GM23338 (cell line): Measurements from ENCODE around the gene THADA. TPM values are rescaled to one million over a fixed set of nuclear protein-coding genes. Genes with fewer than 3 reads are reported as not detected.

ENCODE experiments used
- ATAC-seq: fragments of 200-7000 bp; cut with Tn5 transposase; 3 replicates; pipeline ENCODE4 v1.9.1; 2020
- DNase-seq: peaks from one replicate; pipeline ENCODE4 v3.0.0-alpha.2; 2015; ENCODE audit warnings: low spot score
- H2AFZ ChIP-seq: fragments of 200-600 bp; sonication (generic); 2 replicates; pipeline ENCODE4 v1.8.0; 2016; ENCODE audit warnings: antibody characterized with exemption, mild to moderate bottlenecking, moderate library complexity
- H3F3A ChIP-seq: fragments of 200-600 bp; sonication (generic); replicated peaks from 2 replicates; pipeline ENCODE4 v1.8.0; 2017; ENCODE audit warnings: antibody characterized with exemption, mixed run types, low read depth
- H3K27ac ChIP-seq: fragments of 200-600 bp; sonication (generic); 2 replicates; pipeline ENCODE4 v1.6.1; 2016; ENCODE audit warnings: low read depth
- H3K27me3 ChIP-seq: fragments of 200-600 bp; sonication (generic); 2 replicates; pipeline ENCODE4 v1.8.0; 2016; ENCODE audit warnings: mild to moderate bottlenecking, mixed run types, moderate library complexity; ENCODE audit not compliant: insufficient read depth
- H3K36me3 ChIP-seq: fragments of 200-600 bp; sonication (generic); 2 replicates; pipeline ENCODE4 v1.8.0; 2016; ENCODE audit warnings: mild to moderate bottlenecking; ENCODE audit not compliant: insufficient read depth
- H3K4me1 ChIP-seq: fragments of 200-600 bp; sonication (generic); 2 replicates; pipeline ENCODE4 v1.8.0; 2016; ENCODE audit warnings: mild to moderate bottlenecking, moderate library complexity; ENCODE audit not compliant: insufficient read depth
- H3K4me2 ChIP-seq: fragments of 200-600 bp; sonication (generic); 2 replicates; pipeline ENCODE4 v1.7.1; 2017; ENCODE audit warnings: mixed run types
- H3K4me3 ChIP-seq: fragments of 200-600 bp; sonication (generic); 2 replicates; pipeline ENCODE4 v1.6.1; 2016; ENCODE audit warnings: mixed run types
- H3K79me2 ChIP-seq: fragments of 200-600 bp; sonication (generic); replicated peaks from 2 replicates; pipeline ENCODE4 v1.8.0; 2017; ENCODE audit warnings: mild to moderate bottlenecking; ENCODE audit not compliant: insufficient read depth
- H3K9me2 ChIP-seq: fragments of 200-600 bp; sonication (generic); 2 replicates; pipeline ENCODE4 v1.8.0; 2017; ENCODE audit not compliant: insufficient read depth
- H4K20me1 ChIP-seq: fragments of 200-600 bp; sonication (generic); replicated peaks from 2 replicates; pipeline ENCODE4 v1.8.0; 2017; ENCODE audit warnings: mild to moderate bottlenecking; ENCODE audit not compliant: insufficient read depth
- H3K27ac Mint-ChIP-seq: 2 replicates; pipeline ENCODE4 v1.8.0; 2020; ENCODE audit warnings: inconsistent platforms, mild to moderate bottlenecking, moderate library complexity, mixed read lengths
- H3K27me3 Mint-ChIP-seq: 3 replicates; pipeline ENCODE4 v1.8.0; 2022; ENCODE audit warnings: low read depth, mild to moderate bottlenecking, moderate library complexity, mixed read lengths, inconsistent platforms; ENCODE audit not compliant: insufficient read depth, poor library complexity
- H3K36me3 Mint-ChIP-seq: 3 replicates; pipeline ENCODE4 v1.8.0; 2021; ENCODE audit warnings: low read depth, mild to moderate bottlenecking, inconsistent platforms, moderate library complexity, mixed read lengths
- H3K4me1 Mint-ChIP-seq: 3 replicates; pipeline ENCODE4 v1.8.0; 2020; ENCODE audit warnings: mild to moderate bottlenecking, inconsistent platforms, mixed read lengths
- H3K4me3 Mint-ChIP-seq: 3 replicates; pipeline ENCODE4 v1.8.0; 2021; ENCODE audit warnings: moderate library complexity, mild to moderate bottlenecking, inconsistent platforms, mixed read lengths
- H3K9me3 Mint-ChIP-seq: 3 replicates; pipeline ENCODE4 v1.8.0; 2020; ENCODE audit warnings: moderate library complexity, mild to moderate bottlenecking, inconsistent platforms, mixed read lengths
- CREB1 ChIP-seq: fragments of 250-450 bp; sonication (Bioruptor Pico); IDR thresholded peaks from 2 replicates; pipeline ENCODE4 v1.5.0; 2020; ENCODE audit warnings: low read depth, mild to moderate bottlenecking, moderate library complexity
- CTCF ChIP-seq, 2 experiments: fragments of 200-600 bp in 1 of 2; sonication (generic) in 1 of 2; conservative IDR thresholded peaks; 2 replicates each; pipeline versions ENCODE4 v1.5.1 to v1.6.1; 2016 to 2017; ENCODE audit warnings: antibody characterized with exemption in 2 of 2, low read depth in 2 of 2, mild to moderate bottlenecking in 2 of 2, moderate library complexity in 1 of 2
- ETS1 ChIP-seq: IDR thresholded peaks from 2 replicates; pipeline ENCODE4 v1.6.1; 2016; ENCODE audit warnings: antibody characterized with exemption
- EZH2 ChIP-seq: fragments of 200-600 bp; sonication (generic); IDR thresholded peaks from one replicate; pipeline ENCODE4 v1.8.0; 2017; ENCODE audit warnings: antibody characterized with exemption, mild to moderate bottlenecking, low read depth; ENCODE audit not compliant: unreplicated experiment
- EZH2phosphoT487 ChIP-seq: fragments of 200-600 bp; sonication (generic); IDR thresholded peaks from one replicate; pipeline ENCODE4 v1.8.1; 2018; ENCODE audit warnings: antibody characterized with exemption; ENCODE audit not compliant: unreplicated experiment
- JUNB ChIP-seq: IDR thresholded peaks from one replicate; pipeline ENCODE4 v1.6.1; 2016; ENCODE audit warnings: antibody characterized with exemption; ENCODE audit not compliant: unreplicated experiment
- NANOG ChIP-seq: IDR thresholded peaks from 2 replicates; pipeline ENCODE4 v1.6.1; 2016; ENCODE audit warnings: antibody characterized with exemption, borderline replicate concordance
- POLR2AphosphoS5 ChIP-seq: IDR thresholded peaks from 2 replicates; pipeline ENCODE4 v1.6.1; 2016; ENCODE audit warnings: antibody characterized with exemption, low read depth
- REST ChIP-seq: IDR thresholded peaks from one replicate; pipeline ENCODE4 v1.6.1; 2018; ENCODE audit warnings: antibody characterized with exemption; ENCODE audit not compliant: unreplicated experiment
- STAT1 ChIP-seq: IDR thresholded peaks from one replicate; pipeline ENCODE4 v1.6.1; 2016; ENCODE audit warnings: antibody characterized with exemption; ENCODE audit not compliant: unreplicated experiment
- ZNF114 ChIP-seq: fragments of 250-450 bp; sonication (Bioruptor Pico); IDR thresholded peaks from 2 replicates; pipeline ENCODE4 v1.5.0; 2020; ENCODE audit warnings: mild to moderate bottlenecking, moderate library complexity
- ZNF331 ChIP-seq: fragments of 250-450 bp; sonication (Bioruptor Pico); IDR thresholded peaks from 2 replicates; pipeline ENCODE4 v1.5.0; 2020; ENCODE audit warnings: low read depth, mild to moderate bottlenecking, moderate library complexity
- ZNF462 ChIP-seq: fragments of 250-450 bp; sonication (Bioruptor Pico); IDR thresholded peaks from 2 replicates; pipeline ENCODE4 v1.5.0; 2020; ENCODE audit warnings: mild to moderate bottlenecking, moderate library complexity
- polyA plus RNA-seq: library from polyadenylated mRNA; unstranded; fragments of >200 nt; fragmentation: Nextera tagmentation; extraction: Ambion mirVana; gene quantifications from 2 replicates; pipeline ENCODE4 v1.2.1, GENCODE V29; 2016
- total RNA-seq: library from RNA; depleted of rRNA; stranded (reverse); fragments of >200 nt; shearing (Covaris generic); gene quantifications from 2 replicates; pipeline ENCODE4 v1.2.3, GENCODE V29; 2014

The THADA gene
- total and polyA plus RNA-seq, 2 experiments from 2014 or later: 17.0 to 30.7 TPM

- Mint-ChIP-seq H3K27ac (no peak overlapping the region), H3K9me3 (no peaks in the 10 kb centered on the region), H3K36me3 (no peaks in the 10 kb centered on the region), H3K27me3 (peaks cover 2% of the 10 kb centered on the region), H3K4me1 (peaks cover 9% of the 10 kb centered on the region), H3K4me3 (no peak overlapping the region)
- Histone ChIP-seq H3F3A (no peaks in the 10 kb centered on the region), H3K27me3 (no peaks in the 10 kb centered on the region), H3K9me2 (no peaks in the 10 kb centered on the region), H2AFZ (no peak overlapping the region), H4K20me1 (0 out of 2 replicates have a peak, but pooled peaks cover 3% of the 10 kb centered on the region), H3K36me3 (0 out of 2 replicates have a peak, but pooled peaks cover 3% of the 10 kb centered on the region), H3K27ac (no peak overlapping the region), H3K4me1 (peaks cover 14% of the 10 kb centered on the region; the same call in 1 of the 2 replicates), H3K79me2 (no peaks in the 10 kb centered on the region), H3K4me3 (no peak overlapping the region), H3K4me2 (no peak overlapping the region)
- DNase-seq (no peak), ATAC-seq (no peak)
- TF ChIP-seq EZH2: no peak
- no peak for TF ChIP-seq ZNF114 (CRISPR knock-in tag)
- TF ChIP-seq CTCF (conservative IDR thresholded peaks at IDR 0.05; ENCODE audit: low read depth in 2 of 2): no peak
- no peak for TF ChIP-seq STAT1
- TF ChIP-seq CREB1 (CRISPR knock-in tag): no peak
- TF ChIP-seq EZH2phosphoT487: no peak
- no peak for TF ChIP-seq ZNF331
- no peak for TF ChIP-seq JUNB
- TF ChIP-seq NANOG: no peak
- no peak for TF ChIP-seq ZNF462 (CRISPR knock-in tag)
- TF ChIP-seq ETS1: no peak
- no peak for TF ChIP-seq REST
- no peak for TF ChIP-seq POLR2AphosphoS5
These were observed 180.2 kb downstream of the THADA start for GRCh38 chr2:43415592-43415991.
